RPMI7951 (cell line): ENCODE results near the gene CCDC192. TPM values are rescaled to one million over a fixed set of nuclear protein-coding genes. Genes with fewer than 3 reads are reported as not detected.
A peak's percentile ranks its signal among the peaks of the same experiment; 100 is the strongest.
"Not testable (repeated sequence)": the region's sequence is repeated elsewhere in the genome, so short reads cannot be mapped to it uniquely, and the experiment has no call there.

Experiments used
- DNase-seq: peaks from one replicate; pipeline ENCODE4 v3.0.0-alpha.2; 2012; ENCODE audit warnings: low read depth
- total RNA-seq: library from RNA; depleted of rRNA; stranded (reverse); fragments of >200 nt; shearing (Covaris generic); gene quantifications from 2 replicates; pipeline ENCODE4 v1.2.3, GENCODE V29; 2014; rRNA removed

The CCDC192 gene, protein sequence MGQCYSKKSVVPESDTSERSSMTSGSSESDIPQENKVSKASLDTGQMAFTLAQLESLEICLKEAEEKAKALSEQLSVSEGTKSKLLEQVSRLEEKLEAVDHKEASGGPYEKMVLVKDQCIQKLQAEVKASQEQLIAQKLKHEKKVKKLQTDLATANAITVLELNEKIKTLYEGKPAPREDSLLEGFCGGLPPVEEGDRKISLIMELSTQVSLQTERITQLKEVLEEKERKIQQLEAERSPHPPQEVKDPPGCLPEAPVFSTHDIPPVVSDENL
- total RNA-seq, result not detected in 2 replicates

- no peak for DNase-seq
Measured at GRCh38 chr5:127702926-127703561, at the start of gene CCDC192. Gene CCDC192 (plus strand): TSS chr5:127703391. CDS start chr5:127703446, 55 bp downstream.

DNA sequence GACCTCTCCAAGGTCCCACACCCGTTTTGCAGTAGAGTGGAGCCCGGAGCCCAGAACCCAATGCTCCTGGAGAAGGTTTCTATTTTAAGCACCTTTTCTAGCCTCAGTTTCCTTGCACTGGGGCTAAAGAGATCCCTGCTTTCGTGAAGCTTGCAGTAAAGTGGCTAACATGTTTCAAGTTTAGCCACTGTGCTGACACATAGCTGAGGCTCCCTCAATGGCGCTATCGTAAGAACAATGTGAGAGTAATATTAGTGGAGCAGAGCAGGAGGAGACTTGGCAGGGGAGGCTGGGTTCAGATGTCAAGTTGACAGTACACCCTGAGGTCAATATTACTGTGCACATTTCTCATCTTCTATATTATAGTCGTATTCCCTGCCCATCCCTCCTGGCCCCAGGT is 46.4 kb upstream of the CCDC192 start:
- no peak for DNase-seq

DNA sequence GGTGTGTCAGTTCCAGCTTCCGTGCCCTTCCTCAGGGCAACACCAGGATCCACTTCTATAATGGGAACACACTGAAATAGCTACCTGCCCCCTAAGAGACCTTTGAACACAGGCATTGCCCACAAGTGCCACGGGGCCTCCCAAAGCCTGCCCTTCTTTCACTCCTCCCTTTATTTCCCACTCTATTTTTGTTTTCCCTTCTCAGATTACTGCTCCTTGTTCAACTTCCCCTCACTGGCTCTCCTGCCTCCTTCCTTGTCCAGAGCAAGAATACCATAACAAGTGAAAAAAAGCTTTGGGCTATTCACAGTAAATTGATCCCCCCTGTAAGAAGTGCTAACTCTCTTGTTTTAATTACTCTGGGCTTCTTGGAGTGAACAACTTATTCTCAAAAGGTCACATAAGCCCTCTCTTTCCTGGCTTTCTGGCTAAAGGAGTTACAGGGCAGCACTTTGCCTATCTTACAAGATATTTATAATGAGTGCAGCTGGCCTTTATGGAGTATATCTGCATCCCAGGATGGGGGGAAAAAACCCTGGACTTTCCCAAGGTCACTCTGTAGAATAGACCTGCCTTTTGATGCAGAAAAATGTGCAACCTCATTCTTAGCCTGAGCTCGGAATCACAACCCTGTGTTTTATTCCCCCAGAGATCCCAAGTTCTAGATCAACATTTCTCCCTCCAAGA is 43.0 kb upstream of the CCDC192 start:
- no peak for DNase-seq

- DNase-seq, result peak; percentile 0
Measured at GRCh38 chr5:127664093-127664492, 39.1 kb upstream of the CCDC192 start.

DNA sequence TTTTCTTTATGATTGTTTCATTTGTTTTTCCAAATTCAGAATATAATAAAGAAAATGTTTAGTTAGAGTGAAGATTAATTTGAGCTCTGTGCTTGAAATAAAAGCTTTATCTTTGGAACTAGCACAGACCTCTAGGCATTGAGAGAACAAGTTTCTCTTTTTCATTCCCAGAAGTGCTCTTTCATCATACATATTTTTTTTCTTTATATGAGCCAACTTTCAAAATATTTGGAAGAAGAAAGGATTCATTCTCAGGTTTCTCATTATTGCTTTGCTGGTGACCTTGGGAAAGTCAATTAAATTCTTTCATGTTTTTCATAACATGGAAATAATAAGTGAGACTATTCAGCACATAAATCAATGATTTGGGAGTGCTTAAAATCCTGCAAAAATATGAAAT is 37.5 kb upstream of the CCDC192 start:
- no peak for DNase-seq

DNA sequence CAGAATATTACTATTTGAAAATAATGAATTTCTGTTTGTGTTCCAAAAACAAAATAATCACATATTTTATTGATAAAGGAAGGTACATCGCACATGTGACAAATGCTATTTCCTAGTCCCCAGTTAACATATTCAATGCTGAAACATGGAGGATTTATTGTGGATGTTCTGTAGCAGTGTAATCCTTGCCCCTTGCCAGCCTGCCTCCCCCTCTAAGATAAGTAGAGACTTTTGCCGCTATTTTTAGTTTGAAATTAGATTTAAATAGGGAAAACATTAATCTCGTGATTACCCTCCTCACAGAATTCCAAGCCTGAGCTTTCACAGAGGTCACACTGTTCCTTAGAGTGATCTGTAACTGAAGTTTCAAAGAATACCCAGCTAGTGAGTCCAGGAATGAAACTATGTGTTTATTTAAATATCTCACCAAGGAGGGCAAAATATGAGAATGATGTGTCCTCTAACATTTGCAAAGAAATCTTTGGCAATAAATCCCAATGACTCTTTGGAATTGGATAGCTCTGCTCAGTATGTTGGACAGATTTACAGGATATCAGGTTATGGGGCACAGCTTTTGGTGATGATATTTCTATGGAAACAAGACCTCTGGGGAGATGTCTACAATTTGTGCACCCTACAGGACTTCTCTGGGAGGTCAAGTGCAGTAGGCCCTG is 37.0 kb upstream of the CCDC192 start:
- DNase-seq, result no peak

- DNase-seq, result no peak
Measured at GRCh38 chr5:127667926-127668325, 35.3 kb upstream of the CCDC192 start.

DNA sequence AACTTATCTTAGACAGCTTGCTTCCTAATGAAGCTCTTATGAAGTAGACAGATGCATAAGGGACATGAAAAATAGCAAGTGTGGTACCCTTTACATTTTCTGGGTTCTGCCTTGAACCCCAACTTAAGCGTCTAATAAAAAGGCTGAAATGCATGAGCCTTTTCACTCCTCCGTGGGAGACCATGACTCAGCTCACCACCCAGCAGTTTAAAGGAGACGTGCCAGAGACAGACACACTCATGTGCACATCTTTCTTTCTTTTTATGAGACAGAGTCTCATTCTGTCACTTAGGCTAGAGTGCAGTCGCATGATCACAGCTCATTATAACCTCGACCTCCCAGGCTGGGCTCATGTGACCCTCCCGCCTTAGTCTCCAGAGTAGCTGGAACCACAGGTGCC is 32.0 kb upstream of the CCDC192 start:
- DNase-seq, result no peak

DNA sequence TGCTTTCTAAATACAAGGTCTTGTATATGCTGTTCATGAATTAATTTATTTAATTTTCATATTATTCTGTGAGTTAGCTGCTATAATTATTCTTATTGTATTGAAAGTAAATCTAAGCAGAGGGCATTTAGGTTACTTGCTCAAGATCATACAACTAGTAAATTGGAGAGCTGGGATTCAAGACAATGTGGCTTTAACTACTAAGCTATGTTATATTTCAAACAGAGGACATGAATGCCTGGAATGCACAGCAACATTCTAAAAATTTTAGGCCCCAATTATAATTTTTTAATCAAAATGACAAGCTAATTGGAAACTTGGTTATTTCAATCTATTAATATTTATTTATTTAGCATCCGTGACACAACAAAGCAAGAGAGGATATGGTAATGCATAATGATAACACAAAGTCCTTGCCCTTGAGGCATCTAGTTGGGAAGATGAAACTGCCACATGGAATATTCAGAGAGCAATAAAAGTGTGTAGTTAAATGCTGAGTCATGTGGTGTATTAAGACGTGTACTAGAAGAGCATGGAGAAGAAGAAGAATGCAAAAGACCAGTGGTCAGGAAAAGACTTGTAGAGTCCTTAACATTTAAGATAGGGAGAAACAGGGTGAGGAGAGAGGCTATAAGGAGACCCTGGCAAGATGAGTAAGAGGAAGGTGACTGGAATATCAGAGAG is 29.9 kb upstream of the CCDC192 start:
- no peak for DNase-seq

GRCh38 chr5:127676951-127677350 is 26.2 kb upstream of the CCDC192 start:
- not testable (repeated sequence) for DNase-seq

DNA sequence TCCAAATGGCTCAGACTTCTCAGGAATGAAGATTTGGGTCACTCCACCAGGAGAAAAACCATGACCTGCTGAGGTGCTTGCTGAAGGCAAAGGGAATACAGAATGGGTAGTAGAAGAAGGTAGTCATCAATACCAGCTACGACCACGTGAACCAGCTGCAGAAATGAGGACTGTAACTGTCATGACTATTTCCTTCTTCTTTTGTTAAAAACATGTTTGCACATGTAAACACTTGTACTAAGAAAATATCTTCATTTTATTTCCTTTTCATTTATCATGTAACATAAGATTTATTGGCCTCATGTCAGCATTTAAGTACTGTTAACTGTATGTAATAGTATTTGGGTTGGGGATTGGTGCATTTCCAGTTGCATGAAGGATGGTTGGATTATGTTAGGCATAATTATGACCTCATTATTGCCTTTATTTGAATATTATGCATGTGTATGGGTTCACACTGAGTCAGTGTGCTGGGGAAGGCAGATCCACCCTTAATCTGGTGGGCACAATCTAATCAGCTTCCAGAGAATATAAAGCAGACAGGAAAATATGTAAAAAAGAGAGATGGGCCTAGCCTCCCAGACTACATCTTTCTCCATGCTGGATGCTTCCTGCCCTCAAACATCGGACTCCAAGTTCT is 23.4 kb upstream of the CCDC192 start:
- DNase-seq, result not testable (repeated sequence)

DNA sequence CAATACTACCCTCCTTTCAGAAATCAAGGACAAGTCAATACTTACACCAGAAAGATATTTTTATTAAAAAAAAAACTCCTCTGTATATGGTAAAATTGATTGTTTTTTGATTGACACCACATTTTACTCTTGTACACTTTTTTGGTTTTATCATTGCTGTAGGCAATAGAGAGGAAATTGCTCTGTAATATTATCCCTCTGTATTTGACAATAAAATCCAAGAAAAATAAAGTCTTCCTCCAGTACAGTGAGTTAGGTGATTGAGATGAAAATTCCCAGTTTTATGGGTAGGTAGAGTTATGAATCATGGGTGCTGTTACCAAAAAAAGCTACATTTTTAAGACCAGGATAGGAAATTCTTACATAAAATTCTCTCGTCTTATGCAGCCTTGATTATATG is 22.6 kb upstream of the CCDC192 start:
- DNase-seq, result no peak

DNA sequence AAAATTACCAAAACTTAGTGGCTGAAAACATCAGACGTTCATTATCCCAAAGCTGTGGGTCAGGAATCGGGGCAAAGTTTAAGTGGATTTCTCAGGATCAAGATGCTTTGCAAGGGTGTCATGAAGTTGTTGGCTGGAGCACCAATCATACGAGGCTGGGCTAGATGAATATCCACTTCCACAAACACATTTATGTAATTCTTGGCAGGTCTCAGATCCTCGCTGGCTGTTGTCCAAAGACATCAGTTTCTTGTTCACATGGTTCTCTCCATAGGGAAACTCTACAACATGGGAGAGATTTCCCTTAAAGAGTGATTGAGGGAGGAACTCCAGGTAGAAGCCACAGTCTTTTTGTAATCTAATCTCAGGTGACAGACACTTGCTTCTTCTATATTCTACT is 20.2 kb upstream of the CCDC192 start:
- DNase-seq, result no peak

DNA sequence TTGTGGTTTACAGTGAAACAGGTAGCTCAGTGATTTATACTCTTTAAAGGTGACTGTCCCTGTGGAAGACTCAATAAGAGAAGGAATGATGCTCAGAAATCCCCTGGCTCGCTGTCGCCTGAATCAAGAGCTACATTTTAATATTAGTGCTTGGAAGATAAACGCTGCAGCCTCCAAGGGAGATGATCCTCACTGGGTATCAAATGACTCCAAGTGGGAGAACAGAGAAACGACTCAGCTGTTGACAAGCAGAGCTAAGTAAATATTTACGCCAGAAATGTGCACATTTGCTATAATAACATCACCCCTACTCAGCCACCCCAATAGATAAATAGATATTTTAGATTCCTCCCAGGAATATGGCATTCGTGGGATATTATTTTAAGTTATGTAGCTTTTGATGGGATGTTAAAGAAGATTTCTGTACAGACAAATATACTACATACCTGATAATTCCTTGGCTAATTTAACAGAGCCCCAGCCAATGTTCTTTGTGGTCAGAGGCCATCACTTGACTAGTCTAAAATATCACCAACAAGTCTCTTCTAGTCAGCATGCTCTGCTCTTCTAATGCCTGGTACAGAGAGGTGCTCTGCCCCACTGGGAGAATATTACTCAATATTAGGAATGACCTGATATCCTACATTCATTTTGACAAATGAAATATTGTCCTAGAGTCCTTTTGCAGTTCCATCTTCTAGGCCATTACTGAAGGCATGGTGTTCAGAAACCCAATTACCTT is 18.3 kb upstream of the CCDC192 start:
- no peak for DNase-seq

- no peak for DNase-seq
Measured at GRCh38 chr5:127685662-127686061, 17.5 kb upstream of the CCDC192 start.

GRCh38 chr5:127686424-127686823 is 16.8 kb upstream of the CCDC192 start:
- no peak for DNase-seq

- DNase-seq, result no peak
Measured at GRCh38 chr5:127694518-127695171, 8.5 kb upstream of the CCDC192 start.

- no peak for DNase-seq
Measured at GRCh38 chr5:127695346-127695745, 7.8 kb upstream of the CCDC192 start.

DNA sequence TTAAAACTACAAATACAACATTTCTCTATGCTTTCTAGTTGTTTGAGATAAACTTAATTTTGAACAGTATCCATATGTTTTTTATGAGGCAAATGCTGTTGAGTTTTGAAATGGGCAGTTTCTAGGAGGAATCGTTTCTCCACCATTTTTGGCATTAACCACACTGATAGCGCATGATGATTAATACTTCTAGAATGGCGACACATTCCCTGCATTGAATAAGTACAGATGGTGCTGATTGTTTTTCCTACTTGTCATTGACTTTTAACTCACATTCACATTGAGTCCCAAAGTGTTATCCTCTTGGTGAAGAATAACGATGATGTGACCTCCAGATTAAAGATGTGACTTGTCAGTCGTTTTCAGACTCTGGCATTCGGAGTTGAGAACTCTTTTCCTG is 6.5 kb upstream of the CCDC192 start:
- peak; percentile 1 for DNase-seq
